G401.6 (cell line): Measurements from ENCODE around the gene RNF17.

ENCODE experiments used
- FAIRE-seq: peaks from 2 replicates; lab custom pipeline; 2012; peaks lifted over from hg19 to GRCh38; lab: Jason Lieb, UNC

Gene RNF17

DNA sequence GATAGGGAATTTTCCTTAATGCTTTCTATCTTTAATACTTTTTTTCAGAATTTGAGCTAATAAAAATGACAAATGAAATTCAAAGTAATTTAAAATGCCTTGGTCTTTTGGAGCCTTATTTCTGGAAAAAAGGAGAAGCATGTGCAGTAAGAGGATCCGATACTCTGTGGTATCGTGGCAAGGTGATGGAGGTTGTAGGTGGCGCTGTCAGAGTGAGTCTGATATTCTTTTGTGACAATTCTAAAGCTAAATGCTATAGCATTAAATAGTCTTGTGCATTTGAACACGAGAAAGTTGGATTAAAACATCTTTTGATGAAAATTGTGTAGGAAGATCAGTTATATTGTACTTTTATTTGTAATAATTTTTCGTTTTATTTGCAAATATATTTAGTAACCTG, 95.0 kb downstream of the RNF17 start:
- FAIRE-seq = no peak

- no peak for FAIRE-seq
These were observed 96.8 kb downstream of the RNF17 start for GRCh38 chr13:24860770-24861169.

DNA sequence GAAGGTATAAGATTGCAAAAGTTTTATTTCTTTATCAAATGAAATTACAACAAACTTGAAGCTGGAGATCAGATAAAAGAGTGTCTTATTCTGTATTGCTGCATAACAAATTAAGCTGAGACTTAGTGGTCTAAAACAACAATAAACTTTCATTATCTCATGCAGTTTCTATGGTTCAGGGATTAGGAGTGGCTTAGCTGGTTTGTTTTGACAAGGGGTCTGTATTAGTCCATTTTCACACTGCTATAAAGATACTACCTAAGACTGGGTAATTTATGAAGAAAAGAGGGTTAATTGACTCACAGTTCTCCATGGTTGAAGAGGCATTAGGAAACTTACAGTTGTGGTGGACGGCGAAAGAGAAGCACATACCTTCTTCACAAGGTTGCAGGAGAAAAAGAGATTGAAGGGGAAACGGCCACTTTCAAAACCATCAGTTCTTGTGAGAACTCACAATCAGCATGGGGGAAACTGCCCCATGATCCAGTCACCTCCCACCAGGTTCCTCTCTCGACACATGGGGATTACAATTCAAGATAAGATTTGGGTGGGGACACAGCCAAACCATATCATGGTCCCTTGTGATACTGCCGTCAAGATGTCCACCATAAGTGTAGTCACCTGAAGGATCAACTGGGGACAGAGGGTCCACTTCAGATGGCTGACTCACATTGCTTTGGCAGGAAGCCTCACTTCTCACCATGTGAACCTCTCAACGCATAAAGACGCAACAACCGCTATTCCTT, 97.8 kb downstream of the RNF17 start:
- FAIRE-seq = no peak

DNA sequence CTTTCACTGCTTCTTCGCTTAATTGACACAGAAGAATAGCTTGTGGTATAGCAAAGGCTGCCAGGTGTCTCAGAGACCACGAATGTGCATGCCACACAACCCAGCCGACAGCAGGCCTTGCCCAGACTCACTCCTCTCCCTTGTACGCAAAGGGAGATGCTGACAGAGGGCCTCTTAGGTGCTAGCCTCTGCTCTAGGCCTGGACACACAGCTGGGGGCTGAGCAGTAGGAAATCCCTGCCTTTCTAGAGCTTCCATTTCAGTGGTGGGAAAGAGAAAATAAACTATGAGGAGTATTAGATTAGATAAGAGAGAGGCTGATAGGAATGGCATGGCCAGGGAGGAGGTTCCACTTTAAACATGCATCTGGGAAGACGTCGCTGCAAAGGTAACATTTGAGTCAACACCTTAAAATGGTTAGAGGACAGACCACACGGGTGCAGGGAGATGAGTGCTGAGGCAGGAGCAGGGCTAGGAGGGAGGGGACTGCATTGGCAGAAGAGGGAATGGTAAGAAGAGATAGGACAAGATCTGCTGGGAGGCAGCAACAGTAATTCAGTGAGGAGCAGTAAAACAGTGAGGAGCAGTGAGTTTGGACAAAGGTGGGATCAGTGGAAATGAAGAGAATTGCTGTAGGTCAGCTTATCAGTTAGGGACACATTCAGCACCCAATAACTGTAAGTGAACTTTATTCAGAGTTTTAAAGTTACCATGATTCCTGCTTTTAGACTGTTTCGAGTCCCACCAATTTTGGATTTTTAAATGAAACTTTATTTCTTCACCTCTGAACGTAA, 100.0 kb downstream of the RNF17 start:
- no peak for FAIRE-seq

GRCh38 chr13:24864579-24864978, 100.6 kb downstream of the RNF17 start:
- no peak for FAIRE-seq

GRCh38 chr13:24865163-24865953, 101.4 kb downstream of the RNF17 start:
- FAIRE-seq = no peak

DNA sequence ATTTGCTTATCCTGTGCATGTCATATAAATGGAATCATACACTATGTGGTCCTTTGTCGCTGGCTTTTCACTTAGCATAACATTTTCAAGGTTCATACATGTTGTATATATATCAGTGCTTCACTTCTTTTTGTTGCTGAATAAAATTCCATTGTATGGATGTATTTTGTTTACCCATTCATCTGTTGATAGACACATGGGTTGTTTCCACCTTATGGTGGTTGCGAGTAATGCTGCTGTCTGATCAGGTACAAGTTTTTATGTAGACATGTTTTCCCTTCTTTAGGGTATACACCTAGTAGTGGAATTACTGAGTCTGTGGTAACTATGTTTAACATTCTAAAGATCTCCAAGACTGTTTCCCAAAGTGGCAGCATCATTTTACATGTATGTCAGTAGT, 102.5 kb downstream of the RNF17 start:
- no peak for FAIRE-seq

- FAIRE-seq = no peak
These were observed 104.9 kb downstream of the RNF17 start for GRCh38 chr13:24868874-24869273.

DNA sequence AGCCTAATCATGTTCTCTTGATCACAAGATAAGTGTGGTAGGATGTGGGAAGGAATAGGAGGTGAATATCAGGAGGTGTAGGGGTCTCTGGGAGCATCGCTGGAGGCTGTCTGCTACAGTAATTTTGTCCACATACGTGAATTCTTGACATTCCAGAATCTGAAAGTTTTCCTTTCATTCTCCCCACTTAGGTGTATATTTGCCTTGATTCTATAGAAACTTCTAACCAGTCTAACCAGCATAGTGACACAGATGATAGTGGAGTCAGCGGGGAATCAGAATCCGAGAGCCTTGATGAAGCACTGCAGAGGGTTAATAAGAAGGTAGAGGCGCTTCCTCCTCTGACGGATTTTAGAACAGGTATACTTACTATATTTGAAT, 106.4 kb downstream of the RNF17 start:
- no peak for FAIRE-seq

DNA sequence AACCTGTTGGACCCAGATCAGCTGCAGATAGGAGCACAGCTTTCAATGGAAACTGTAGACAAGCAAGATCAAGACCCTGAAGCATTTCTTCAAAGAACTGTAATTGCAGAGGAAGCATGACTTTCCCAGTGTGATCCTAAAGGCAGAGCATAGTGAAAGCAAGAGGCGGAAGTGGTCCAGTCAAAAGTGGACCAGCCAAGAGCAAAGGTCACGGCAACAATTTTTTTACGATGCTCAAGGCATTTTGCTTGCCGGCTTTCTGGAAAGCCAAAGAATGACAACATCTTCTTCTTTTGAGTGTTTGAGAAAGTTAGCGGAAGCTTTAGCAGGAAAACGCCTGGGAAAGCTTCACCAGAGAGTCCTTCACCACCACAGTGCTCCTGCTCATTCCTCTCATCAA, 111.6 kb downstream of the RNF17 start:
- no peak for FAIRE-seq

- FAIRE-seq = no peak
These were observed 113.6 kb downstream of the RNF17 start for GRCh38 chr13:24877531-24877930.

DNA sequence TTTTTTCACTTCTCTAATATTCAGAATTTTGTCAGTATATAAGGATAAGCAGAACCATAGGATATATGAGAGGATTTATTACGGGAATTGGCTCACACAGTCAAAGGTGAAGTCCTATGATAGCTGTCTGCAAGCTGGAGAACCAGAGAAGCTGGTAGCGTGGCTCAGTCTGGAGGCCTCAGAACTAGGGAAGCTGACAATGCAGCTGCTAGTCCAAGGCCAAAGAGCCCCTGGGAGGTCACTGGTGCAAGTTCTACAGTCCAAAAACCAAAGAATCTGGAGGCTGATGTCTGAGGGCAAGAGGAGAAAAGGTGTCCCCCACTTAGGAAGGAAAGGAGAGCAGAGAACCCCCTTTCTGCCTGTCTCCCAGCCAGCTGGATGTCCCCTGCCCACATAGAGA, 114.4 kb downstream of the RNF17 start:
- FAIRE-seq = no peak

DNA sequence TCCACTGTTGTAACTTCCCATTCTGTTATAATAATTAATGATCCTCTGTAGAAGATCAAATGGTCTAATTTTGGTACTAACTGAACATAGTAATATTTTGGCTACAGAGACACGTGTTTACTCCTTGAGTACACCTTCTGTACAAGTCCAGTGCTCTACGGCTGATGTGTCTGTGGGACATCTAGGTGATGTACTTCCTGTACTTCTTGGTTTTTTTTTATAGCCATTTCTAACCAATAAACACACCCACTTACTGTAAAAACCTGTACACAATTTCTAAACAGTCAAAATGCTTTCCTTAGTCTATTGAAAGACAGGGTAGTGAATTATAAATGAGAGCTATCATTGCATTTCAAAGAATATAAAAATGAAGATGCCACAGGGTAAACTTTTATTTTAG, 118.7 kb downstream of the RNF17 start:
- no peak for FAIRE-seq

- no peak for FAIRE-seq
These were observed 123.8 kb downstream of the RNF17 start for GRCh38 chr13:24887759-24888158.

DNA sequence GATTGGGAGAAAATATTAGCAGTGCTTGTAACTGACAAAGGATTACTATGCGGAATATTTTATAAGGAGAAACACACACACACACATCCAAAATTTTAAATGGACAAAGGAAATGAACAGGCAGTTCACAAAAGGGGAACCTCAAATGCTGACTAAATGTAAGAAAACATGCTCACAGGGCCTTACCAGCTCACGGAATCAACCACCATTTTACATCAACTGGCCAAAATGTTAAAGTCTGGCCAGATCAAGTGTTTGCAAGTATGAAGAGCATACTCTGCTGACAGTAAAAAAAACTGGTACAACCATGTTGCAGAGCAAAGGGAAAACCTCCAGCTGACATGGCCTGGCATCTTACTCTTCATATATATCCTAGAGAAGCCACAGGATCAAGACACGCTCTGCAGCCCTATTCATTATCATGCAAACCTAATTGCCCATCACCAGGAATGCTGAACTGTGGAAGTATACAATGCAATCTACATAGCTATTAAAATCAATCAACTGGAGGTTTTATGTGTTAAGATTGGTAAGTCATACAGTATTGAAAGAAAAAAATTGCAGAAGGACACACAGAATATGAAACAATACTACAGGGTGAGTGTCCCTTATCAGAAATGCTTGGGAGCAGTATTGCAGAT, 124.4 kb downstream of the RNF17 start:
- no peak for FAIRE-seq

DNA sequence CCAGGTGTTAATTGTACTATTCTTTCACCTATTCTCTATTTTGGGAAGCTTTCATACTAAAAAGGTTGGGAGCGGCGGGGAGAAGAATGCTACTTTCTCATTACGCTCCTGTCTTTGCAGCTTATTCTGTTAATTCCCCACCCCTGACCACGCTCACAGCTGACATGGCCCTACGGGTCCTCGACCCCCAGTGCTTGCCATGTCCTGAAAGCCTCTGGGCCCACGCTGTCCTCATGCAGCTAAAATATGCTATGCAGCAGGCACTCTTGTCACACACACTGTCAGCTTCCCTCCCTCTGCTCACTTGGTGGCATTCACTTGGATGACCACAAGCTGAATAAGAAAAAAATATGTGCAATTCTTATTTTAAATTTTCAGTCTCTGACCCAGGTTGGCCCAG, 126.3 kb downstream of the RNF17 start:
- FAIRE-seq = no peak

GRCh38 chr13:24891476-24892108, 127.6 kb downstream of the RNF17 start:
- FAIRE-seq = no peak

- no peak for FAIRE-seq
These were observed 128.9 kb downstream of the RNF17 start for GRCh38 chr13:24892829-24893228.

DNA sequence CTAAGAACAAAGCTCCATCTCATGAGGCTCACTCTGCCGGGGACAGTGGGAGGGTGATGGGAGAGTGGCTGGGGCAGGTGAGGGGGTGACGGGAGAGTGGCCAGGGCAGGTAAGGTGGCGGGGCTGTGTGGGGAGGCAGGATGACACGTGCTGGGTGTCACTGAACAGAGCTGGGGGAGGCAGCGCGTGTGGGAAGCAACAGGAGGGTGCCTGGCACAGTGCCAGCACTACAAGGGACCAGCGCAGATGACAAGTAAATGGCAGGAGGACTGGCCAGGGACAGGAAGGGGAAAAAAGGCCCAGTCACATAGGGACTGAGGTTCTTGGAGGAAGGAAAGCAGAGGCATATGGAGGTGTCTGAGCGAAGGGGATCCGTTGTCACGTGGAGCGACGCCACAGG, 129.9 kb downstream of the RNF17 start:
- no peak for FAIRE-seq

DNA sequence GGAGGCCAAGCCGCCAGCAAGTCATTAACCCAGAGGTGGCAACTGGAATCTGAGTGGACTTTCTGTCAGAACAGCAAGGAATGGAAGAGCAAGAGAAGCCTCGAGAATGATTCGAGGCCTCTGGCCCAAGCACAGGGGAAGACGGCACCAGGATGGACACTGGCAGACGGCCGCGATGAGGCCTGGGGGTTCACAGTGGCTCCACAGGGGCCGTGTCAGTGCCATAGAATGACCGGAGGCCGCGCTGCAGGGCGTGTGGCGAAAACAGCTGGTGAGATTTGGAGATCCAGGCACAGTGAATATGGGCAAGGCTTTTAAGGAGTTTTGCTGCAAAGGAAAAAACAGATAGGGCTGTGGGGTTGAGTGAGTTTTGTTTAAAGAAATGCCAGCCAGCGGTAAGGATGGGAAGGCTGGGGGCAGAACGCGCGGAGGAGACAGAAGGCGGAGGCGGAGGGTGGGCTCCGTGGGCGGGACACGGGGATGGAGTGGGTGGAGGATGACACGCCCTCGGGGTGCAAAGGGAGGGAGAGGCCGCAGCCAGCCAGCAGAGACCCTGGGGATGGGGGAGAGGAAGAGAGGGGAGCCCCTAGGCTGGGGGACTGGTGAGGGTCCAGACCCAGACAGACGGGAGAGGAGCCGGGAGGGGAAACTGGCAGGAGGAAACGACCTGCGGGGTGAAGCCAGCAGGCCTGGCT, 130.5 kb downstream of the RNF17 start:
- FAIRE-seq = no peak

DNA sequence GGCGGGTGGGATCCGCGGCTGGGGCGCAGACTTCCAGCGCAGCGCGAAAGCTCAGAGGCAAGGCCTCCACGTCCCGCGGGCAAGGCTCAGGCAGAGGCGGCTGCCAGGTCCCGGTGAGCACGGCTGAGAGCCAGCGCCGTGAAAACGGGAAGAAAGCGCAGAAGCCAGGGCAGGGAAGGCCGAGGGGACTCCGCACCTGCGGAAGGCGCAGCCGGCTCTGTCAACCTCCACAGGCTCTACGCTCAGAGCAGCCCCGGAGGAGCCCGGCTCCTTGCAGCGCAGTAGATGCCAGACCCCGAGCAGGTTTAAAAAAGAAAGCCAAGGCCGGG, 131.0 kb downstream of the RNF17 start:
- no peak for FAIRE-seq

DNA sequence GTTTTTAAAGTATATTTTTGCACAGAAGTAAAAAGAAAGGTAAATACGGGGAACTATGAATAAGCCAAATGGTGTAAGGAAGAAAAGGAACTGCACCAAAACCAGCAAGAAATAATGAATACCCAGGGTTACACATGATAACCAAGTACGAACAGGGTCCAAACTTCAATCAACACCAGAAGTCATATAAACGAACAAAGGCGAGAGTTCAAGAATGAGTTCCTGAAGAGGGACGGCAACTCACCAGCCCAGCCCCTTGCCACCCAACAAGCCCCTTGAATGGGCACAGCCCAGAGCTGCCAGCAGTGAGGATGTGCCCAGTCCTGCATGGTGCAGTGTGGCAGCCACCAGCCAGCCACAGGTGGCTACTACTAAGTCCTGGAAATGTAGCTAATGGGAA, 132.1 kb downstream of the RNF17 start:
- no peak for FAIRE-seq
